Right lobe of liver (tissue), 4 donors: ENCODE measurements around the gene ATL2.

Experiments
- CTCF ChIP-seq, 4 donors: fragments of 200-600 bp in 3 of 4; fragments of 450-650 bp in 1 of 4; IDR thresholded peaks; one replicate each; pipeline versions ENCODE4 v1.5.1 to v1.8.0; 2016 to 2022; ENCODE audit warnings: antibody characterized with exemption in 4 of 4, mild to moderate bottlenecking in 2 of 4
- POLR2A ChIP-seq: fragments of 450-650 bp; IDR thresholded peaks from one replicate; pipeline ENCODE4 v1.6.1; 2017; ENCODE audit warnings: antibody characterized with exemption, mild to moderate bottlenecking
- donor health status: DM: no; HTN: no; CAD: no.
- donor health status: DM: no; HTN: no; CAD: no.
- donor health status: DM: no; HTN: yes; CAD: no.

GRCh38 chr2:38301969-38302702 is 74.9 kb downstream of the ATL2 start:
- TF ChIP-seq CTCF (IDR thresholded peaks at IDR 0.05), result no peak
- TF ChIP-seq POLR2A, result no peak
